Dermis blood vessel endothelial cell (primary cell): ENCODE measurements around the gene HOXB2. TPM values are rescaled to one million over a fixed set of nuclear protein-coding genes. Genes with fewer than 3 reads are reported as not detected.

Experiments used
- DNase-seq: peaks from one replicate; pipeline ENCODE4 v3.0.0; 2010
- total RNA-seq: library from RNA; depleted of rRNA; stranded (reverse); fragments of >200 nt; gene quantifications from 2 replicates; pipeline ENCODE4 v1.2.3, GENCODE V29; 2014

Gene HOXB2
- 4.8 and 5.2 TPM in 2 replicates for total RNA-seq

DNA sequence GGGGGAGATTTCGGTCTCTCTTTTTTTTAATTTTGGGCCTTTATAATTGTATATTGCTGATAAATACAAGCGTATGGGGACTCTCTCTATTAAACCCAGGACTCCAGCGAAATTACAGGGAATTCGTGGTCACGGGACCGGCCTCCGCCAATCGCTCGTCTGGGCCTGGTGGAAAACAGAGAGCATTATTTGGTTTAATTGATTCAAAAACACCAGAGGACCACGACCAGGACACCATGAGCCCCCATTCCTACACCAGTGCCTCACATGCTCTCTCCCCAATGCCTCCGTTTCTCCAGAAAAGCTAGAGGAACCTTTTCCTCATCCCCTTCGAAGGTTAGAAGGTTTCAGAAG lies at the start of gene HOXB2:
HOXB2 (minus strand) TSS at position 88 of the 354 bp plus-strand sequence. CDS start 198 bp downstream, outside the sequence.
- DNase-seq, result peak; percentile 78

GRCh38 chr17:48593840-48594537 lies 49.1 kb upstream of the HOXB2 start:
- DNase-seq, result peak; percentile 88

DNA sequence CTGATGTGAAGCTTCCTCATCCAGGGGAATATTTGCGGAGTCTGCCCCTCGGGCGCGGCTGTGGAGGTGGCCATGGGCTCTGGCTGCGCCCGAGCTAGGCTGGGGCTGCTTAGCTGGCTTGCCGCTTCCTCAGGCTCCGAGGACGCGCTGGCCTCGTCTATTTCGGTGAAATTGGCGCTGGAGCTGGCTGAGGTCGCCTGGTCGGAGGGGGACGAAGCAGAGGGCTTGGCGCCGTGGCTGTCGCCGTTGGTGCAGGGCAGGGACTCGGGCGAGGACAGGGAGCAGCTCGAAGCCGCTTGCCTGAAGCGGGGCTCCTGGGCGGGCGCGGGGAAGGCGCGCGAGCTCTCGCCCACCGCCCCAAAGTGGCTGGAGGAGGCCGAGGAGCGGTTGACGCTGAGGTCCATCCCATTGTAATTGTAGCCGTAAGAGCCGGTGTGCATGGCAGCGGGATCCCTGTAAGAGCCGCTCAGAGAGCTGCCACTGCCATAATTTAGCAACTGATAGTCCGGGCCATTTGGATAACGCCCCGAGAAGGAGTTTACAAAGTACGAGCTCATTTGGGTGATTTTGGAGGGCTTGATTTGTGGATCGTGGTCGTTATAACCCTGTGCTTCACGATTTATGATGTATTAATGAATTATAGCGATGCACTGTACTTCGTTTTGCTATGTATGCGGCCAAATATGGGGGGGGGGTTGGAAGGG lies 48.4 kb upstream of the HOXB2 start, which contains the start of gene HOXB5:
HOXB5 (minus strand) TSS at position 654 of the 704 bp plus-strand sequence; CDS start at position 557, 97 bp downstream.
- DNase-seq, result no peak

- no peak for DNase-seq
Measured at GRCh38 chr17:48592577-48592976, 47.7 kb upstream of the HOXB2 start.

DNA sequence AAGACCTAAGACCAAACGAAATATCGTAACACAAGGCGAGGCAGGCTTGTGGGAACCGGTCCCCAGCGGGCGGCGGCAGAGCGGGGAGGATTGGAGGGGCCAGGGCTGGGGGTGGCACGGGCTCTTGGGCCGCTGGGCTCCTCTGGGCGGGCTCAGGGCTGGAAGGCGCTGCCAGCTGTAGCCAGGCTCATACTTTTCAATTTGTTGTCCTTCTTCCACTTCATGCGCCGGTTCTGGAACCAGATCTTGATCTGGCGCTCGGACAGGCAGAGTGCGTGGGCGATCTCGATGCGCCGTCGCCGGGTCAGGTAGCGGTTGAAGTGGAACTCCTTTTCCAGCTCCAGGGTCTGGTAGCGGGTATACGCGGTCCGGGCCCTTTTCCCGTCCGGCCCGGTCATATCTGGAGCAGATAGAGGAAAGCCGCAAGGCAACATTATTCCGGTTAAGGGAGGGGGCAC lies 47.2 kb upstream of the HOXB2 start:
- DNase-seq, result no peak

DNA sequence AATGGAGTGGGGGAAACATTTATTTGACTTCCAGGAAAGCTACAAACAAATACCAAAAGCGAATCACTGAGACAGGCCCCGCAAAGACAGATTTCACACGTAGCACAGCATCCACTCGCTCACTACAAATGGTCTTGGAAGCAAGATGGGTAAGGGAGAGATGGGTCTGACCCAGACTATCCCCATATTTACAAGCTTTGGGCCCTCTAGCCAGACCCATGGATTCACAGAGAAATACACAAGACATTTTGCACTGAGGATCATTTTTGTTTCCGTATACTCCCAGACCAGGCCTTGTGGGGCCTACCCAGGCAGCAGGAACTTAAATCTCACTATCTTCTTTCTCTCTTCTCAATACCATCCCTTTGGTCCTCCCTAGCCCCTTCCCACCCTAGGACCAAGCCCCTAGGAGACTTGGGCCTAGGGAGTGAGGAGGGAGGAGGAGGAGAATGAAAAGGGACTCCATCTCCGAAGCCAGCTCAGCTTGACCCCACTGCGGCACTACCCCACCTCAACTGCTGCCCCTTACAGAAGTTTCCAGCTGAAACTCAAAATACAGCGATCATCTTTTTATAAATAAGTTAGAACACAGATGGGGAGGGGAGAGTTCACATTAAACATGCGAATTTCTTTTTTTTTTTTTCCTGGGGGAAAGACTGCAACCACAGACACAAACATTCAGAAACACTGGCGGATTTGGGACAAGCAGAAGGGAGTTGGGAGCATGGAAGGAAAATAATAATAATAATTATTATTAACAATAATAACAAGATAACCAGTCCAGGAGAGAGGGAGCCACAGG lies 46.5 kb upstream of the HOXB2 start:
- no peak for DNase-seq

DNA sequence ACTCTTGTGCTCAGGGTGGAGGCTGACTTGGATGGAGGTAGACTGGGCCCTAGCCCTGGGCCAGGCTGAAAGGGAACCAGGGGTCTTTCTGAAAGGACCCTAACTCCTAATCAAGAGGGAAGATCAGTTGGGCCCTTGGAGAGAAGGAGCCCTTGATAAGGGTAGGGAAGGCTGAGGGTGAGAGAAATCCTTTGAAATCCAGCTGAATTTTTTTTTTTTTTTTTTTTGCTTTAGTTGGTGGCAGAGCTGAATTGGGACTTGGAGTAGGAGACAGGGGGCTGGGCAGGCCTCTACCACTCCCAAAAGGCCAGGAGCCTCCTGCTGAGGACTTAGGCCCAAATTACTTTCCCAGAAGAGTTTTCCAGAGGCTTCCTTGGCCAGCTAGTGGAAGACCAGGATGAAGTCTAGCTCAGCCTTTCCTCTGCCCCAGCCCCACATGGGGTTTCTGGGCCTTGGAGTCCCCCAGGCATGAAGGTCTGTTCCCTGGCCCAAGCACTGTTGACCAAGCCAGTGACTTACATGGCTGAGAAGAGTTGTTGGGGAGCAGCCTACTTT lies 45.8 kb upstream of the HOXB2 start:
- no peak for DNase-seq

- DNase-seq, result no peak
Measured at GRCh38 chr17:48589831-48590606, 45.1 kb upstream of the HOXB2 start, which contains the start of gene HOXB3. Gene HOXB3, minus strand, starts transcription at chr17:48590241. Its CDS starts 37,767 bp downstream, at chr17:48552474.

DNA sequence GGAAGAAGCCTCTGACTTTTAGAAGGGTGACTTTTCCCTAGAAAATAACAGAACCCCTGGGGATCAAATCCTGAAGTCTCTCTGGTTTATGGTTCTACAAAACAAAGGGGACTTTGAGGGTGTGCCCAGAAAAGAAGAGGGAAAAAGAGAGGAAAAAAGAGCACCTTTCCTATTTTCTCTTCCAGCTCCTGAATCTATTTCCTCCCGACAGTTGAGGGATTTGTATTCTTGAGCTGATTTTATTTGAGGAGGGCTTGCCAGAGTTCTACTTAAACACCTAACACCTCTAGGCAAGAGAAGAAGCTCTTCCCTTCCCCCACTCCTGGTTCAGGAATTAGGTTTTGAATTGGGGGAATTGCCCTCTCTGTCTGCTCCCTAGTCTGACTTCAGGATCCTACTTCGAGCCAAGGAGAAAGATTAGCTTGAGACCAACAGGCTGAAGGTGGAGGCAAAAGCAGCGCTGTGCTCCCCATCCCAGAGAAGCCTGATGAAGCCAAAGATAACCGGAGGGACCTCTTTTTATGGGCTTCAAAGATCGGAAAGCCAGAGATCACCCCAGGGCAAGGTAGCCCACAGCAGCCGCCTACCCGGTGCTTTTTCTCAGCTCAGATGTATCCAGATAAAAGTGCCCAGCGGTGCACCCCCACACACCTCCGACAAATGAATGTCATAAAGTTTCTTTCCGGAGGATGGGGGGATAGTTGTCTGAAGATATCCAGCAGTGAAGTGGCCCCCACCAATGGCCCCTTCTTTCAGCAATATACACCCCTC lies 44.3 kb upstream of the HOXB2 start:
- DNase-seq, result no peak

DNA sequence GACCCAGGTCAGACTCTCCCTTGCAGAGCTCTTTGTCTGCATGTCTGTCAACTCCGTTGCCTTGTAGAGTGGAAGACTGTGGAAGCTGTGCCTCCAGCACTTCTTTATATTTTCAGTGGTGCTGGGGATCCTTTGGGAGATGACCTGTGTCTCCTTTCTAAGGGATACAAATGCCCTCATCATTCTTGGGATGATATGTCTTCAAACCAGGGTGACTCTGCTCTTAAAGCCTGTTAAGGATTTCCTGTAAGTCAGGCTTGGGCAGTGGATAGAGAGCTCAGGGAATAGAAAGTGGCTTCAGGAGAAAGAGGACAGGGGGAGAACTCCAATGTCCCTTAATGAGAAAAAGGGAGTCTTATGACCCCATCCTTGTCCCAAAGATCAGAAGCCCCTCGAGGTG lies 43.6 kb upstream of the HOXB2 start:
- peak; percentile 30 for DNase-seq

- no peak for DNase-seq
Measured at GRCh38 chr17:48588074-48588415, 43.1 kb upstream of the HOXB2 start.

DNA sequence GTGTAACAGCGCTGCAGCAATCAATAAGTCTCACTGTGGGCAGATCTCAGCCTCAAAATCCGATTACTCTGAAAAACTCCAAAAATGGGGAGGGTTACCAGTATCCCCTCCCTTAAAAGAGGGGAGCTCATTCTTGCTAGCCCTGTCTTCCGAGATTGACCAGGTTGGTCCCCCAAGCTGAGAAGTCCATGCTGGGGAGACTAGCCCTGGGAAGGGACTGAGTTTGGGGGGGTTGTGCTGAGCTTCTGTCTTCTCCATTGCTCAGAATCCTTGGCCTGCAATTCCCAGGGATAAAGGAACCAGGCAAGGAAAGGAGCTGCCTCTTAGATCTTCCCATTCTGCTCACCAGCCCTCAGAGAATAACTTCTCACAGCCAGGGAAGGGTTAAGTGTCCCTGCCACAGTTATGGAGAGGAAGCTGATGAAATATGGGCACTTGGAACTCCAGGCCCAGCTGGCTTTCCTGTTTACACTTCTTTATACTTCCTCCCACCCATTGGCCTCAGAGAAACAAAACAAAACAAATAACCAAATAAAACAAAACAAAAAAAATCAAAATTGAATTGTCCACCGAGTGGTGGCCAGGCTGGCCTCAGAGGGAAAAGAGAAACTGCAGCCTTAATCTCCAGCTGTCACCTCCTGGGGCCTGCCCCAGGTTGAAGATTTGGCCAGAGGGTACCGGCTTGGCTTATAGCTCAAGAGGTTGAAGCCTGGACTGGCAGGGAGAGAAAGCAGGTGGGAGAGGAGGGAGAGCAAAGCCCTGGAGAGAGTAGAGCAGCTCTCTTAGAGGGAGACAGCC lies 42.6 kb upstream of the HOXB2 start:
- DNase-seq, result peak; percentile 59

DNA sequence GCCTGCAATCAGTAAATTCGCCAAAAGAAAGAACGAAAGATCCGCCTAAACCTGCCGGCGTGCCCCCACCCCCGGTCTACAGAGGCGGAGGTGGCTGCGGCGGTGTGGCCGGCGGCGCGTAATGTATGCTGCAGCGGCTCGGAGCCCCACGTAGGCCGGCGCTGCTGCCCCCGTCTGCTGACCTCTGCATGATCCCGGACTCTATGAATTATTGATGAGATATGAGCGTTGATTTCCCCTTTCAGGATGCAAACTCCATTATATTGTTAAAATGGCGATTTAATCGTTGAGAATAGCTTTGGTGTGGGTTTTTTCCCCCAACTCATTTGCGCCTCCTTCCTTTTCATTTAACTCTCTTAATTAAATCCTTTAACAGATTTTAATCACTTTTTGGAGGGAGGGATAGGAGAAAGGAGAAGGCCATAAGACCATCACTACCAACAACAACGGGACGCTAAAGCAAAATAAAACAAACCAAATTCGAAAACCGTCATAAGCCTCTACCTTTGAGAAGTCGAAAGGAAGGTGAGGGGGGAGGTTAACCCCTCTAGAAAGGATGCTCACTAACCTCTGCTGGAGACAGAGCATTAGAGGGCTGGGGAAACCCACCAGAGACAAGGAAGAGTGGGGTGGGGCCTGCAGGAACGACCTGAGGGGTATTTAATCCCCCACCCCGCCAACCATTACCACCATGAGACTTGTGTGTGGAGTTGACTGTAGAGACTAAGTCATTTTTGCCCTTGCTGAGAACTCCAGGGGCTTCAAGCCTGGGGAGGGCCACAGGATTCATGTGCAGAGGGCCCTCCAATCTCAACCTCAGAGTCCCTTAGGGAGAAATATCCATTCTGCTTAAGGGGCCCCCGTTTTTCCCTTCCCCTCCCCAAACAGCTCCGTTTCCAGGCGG lies 41.7 kb upstream of the HOXB2 start:
- peak; percentile 56 for DNase-seq

GRCh38 chr17:48584223-48584741 lies 39.4 kb upstream of the HOXB2 start:
- no peak for DNase-seq

DNA sequence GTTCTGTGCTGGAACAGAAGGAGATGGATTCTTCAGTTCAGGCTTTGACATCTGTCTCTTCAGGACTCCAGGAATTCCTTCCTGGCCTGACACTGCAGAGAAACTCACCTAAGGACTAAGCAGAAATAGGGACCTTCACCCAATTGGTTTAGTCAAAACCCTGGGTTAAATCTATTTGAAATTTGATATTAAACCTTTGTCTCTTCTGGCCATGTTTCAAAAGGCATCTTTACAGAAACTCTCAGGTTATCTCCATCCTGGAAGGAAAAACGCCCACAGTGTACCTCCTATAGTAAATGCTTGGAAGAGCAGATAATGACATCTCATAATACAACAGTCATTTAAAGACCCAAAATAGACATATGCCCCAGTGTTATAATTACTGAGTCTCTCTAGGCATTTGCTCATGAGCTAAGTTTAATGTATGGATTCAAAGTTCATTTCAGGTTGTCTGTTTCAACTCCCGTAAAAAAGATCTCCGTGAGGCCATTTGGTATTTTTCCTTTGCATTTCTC lies 38.9 kb upstream of the HOXB2 start:
- no peak for DNase-seq

- DNase-seq, result no peak
Measured at GRCh38 chr17:48582750-48583069, 37.8 kb upstream of the HOXB2 start.

- no peak for DNase-seq
Measured at GRCh38 chr17:48579760-48580554, 35.0 kb upstream of the HOXB2 start.

DNA sequence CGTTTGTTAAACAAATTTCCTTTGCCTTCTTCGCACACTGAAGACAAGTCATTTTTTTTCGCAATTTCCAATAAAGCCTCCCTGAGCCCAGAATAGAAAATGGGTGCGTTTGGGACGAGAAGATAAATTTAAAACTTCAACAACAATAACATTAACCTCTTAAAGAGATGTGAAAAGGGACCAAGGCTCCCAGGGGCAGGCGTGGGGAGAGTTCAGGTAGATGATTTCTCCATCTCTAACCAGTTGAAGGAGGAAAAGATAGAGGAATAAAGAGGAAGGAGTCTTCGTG lies 34.5 kb upstream of the HOXB2 start:
- no peak for DNase-seq
